H1 (cell line): Measurements from ENCODE around the gene EFHD1.

Source experiments
- BRCA1 ChIP-seq: IDR thresholded peaks from 2 replicates; pipeline ENCODE4 v1.6.1; 2012; ENCODE audit warnings: low read depth, low read length, improper control_type of control experiment
- CEBPB ChIP-seq: IDR thresholded peaks from 2 replicates; pipeline ENCODE4 v1.6.1; 2012; ENCODE audit warnings: low read depth, low read length
- FOSL1 ChIP-seq: IDR thresholded peaks from 2 replicates; pipeline ENCODE4 v1.6.1; 2011; ENCODE audit warnings: mild to moderate bottlenecking, low read depth, low read length, moderate library complexity; ENCODE audit not compliant: insufficient read depth
- GTF2F1 ChIP-seq: IDR thresholded peaks from 2 replicates; pipeline ENCODE4 v1.6.1; 2012; ENCODE audit warnings: low read depth, low read length, improper control_type of control experiment, borderline replicate concordance
- JUN ChIP-seq: IDR thresholded peaks from 2 replicates; pipeline ENCODE4 v1.6.1; 2011; ENCODE audit warnings: low read depth, mild to moderate bottlenecking, improper control_type of control experiment, low read length
- KDM1A ChIP-seq: fragments of 200-600, 300-600 bp; sonication (generic); IDR thresholded peaks from 2 replicates; pipeline ENCODE4 v1.7.1; 2016; ENCODE audit warnings: mild to moderate bottlenecking, low read length, borderline replicate concordance
- MAX ChIP-seq: IDR thresholded peaks from 2 replicates; pipeline ENCODE4 v1.6.1; 2012; ENCODE audit warnings: inconsistent platforms
- NRF1 ChIP-seq: IDR thresholded peaks from 2 replicates; pipeline ENCODE4 v1.6.1; 2011; ENCODE audit warnings: mild to moderate bottlenecking, low read depth, low read length, improper control_type of control experiment
- POLR2A ChIP-seq, 2 experiments: IDR thresholded peaks; 1 replicate in 1 of 2; 2 replicates in 1 of 2; pipeline ENCODE4 v1.6.1; 2011; ENCODE audit warnings: low read depth in 2 of 2, low read length in 2 of 2, mild to moderate bottlenecking in 2 of 2; ENCODE audit errors: control extremely low read depth in 1 of 2
- POLR2AphosphoS5 ChIP-seq: IDR thresholded peaks from 2 replicates; pipeline ENCODE4 v1.6.1; 2011; ENCODE audit warnings: low read depth, low read length
- RBBP5 ChIP-seq: IDR thresholded peaks from 2 replicates; pipeline ENCODE4 v1.7.1; 2012; ENCODE audit warnings: low read depth, mild to moderate bottlenecking, inconsistent platforms, low read length, moderate library complexity, borderline replicate concordance
- TAF1 ChIP-seq: IDR thresholded peaks from 2 replicates; pipeline ENCODE4 v1.6.1; 2011; ENCODE audit warnings: mild to moderate bottlenecking, low read depth, low read length
- TF ChIP-seq, protein P1 (sequence below), 3 experiments: IDR thresholded peaks; 1 replicate in 2 of 3; 2 replicates in 1 of 3; pipeline versions ENCODE4 v1.5.1 to v1.6.1; 2011; ENCODE audit warnings: low read length in 3 of 3, mild to moderate bottlenecking in 3 of 3, inconsistent platforms in 2 of 3, low read depth in 1 of 3, moderate library complexity in 1 of 3; ENCODE audit not compliant: insufficient read depth in 1 of 3; ENCODE audit errors: control extremely low read depth in 1 of 3

GRCh38 chr2:232680006-232680405, 46.6 kb downstream of the EFHD1 start:
- TF ChIP-seq POLR2AphosphoS5 (no peak), CEBPB (no peak), FOSL1 (no peak), RBBP5 (no peak), TAF1 (no peak), MAX (no peak), NRF1 (no peak), GTF2F1 (no peak), BRCA1 (no peak), JUN (no peak), POLR2A (IDR thresholded peaks at IDR 0.05; ENCODE audit: control extremely low read depth in 1 of 2, low read depth in 2 of 2, low read length in 2 of 2) (no peak), KDM1A (no peak)
- TF ChIP-seq, protein P1, sequence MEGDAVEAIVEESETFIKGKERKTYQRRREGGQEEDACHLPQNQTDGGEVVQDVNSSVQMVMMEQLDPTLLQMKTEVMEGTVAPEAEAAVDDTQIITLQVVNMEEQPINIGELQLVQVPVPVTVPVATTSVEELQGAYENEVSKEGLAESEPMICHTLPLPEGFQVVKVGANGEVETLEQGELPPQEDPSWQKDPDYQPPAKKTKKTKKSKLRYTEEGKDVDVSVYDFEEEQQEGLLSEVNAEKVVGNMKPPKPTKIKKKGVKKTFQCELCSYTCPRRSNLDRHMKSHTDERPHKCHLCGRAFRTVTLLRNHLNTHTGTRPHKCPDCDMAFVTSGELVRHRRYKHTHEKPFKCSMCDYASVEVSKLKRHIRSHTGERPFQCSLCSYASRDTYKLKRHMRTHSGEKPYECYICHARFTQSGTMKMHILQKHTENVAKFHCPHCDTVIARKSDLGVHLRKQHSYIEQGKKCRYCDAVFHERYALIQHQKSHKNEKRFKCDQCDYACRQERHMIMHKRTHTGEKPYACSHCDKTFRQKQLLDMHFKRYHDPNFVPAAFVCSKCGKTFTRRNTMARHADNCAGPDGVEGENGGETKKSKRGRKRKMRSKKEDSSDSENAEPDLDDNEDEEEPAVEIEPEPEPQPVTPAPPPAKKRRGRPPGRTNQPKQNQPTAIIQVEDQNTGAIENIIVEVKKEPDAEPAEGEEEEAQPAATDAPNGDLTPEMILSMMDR (IDR thresholded peaks at IDR 0.05; ENCODE audit: control extremely low read depth in 1 of 3, insufficient read depth in 1 of 3, low read depth in 1 of 3, low read length in 3 of 3) = no peak
